SKM-1 (cell line): Measurements from ENCODE around the gene RTN4RL1.

Experiments
- DNase-seq: peaks from one replicate; lab custom pipeline; 2025; ENCODE audit not compliant: unreplicated experiment; lab: John Stamatoyannopoulos, UW

The RTN4RL1 gene

GRCh38 chr17:1949754-1950153 lies 75.4 kb downstream of the RTN4RL1 start:
- DNase-seq = no peak

DNA sequence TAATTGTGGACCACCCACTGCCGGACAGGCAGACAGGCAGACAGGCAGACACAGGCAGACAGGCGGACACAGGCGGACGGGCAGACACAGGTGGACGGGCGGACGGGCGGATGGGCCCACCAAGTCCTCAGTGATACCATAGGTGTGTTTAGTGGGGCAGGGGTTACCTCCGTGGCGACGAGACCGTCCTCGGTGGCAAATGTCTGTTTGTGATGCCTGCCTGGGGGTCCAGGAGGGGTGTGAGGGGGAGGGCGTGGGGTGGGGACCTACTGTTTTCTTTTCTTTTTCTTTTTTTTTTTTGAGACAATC lies 76.7 kb downstream of the RTN4RL1 start:
- DNase-seq = no peak

DNA sequence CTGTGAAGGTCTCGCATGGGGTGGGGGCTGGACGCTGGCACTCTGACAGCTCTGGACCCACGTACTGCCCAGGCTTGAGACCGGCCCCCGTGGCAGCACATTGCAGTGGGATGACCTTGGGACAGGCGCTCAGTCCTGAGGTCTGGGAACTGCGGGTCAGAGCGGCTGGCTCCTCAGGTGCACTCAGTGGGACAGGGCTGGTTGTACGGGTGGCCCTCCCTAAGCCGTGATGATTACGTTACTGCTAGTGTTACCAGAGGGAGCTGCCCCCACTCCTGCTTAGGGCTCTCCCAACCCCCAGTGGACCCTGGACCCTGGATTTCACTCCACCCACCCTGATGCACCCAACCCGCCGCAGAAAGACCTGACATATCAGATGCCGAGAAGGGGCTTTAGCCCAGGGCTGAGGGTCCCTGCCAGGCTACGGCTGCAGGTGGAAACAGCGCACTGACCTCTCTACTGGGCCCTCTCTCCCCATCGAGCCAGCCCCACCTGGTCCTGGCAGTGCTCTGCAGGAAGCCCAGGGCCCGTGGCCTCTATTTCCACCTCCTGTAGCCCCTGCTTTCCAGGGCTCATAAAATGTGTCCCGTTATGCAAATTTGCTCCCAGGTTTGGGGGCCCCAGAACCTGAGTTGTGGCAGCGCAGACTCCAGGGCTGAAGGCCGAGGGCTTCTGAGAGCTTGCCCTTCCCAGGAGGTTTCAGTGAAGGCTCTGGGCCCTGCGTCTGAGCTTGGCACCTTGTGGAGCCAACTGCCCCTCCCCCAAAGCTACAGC lies 77.2 kb downstream of the RTN4RL1 start:
- no peak for DNase-seq

GRCh38 chr17:1947229-1947742 lies 77.8 kb downstream of the RTN4RL1 start:
- DNase-seq = no peak

DNA sequence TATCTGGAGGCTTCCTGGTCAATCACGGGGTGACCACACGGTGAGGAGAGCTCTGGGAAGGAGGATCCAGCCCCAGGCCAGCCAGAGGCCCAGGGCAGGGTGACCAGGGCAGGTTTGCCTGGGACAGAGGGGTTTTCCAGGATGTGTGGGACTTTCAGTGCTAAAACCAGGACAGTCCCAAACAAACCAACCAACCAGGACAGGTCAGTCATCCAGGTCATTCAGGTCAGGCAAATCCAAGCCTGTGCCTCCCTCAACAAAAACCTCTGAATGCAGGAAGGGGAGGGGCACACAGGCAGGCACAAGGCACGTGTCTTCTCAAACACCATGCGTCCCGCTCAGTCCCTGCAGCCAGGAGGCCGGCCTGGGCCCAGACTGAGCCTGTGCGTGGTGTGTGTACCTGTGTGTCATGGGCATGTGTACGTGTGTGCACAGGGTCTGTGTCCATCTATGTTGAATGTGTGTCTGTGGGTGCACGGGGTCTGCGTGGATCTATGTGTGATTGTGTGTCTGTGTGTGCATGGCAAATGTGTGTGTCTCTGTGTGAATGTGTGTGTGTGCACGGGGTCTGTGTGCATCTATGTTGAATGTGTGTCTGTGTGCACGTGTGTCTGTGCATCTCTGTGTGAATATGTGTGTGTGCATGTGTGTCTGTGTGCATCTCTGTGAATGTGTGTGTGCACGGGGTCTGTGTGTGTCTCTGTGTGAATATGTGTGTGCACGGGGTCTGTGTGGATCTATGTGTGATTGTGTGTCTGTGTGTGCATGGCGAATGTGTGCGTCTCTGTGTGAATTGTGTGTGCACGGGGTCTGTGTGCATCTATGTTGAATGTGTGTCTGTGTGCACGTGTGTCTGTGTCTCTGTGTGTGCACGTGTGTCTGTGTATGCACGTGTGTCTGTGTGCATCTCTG lies 78.9 kb downstream of the RTN4RL1 start:
- DNase-seq = no peak

DNA sequence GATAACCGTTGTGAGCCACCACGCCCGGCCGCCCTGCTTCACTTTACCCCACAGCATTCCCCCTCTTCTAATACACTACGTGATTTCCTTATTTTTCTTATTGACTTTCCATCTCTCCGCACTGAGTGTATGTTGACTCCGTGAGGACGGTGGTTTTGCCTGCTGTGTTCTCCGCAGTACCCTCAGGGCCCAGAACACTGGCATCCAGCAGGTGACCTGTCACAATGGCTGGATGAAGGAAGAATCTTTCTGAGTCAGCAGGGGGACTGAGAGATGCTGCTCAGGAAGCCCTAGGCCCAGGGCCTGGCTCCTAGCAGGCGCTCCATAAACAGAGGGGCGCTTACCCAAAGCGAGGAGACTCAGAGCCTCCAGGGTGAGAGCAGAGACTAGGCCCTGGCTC lies 79.5 kb downstream of the RTN4RL1 start:
- DNase-seq = no peak

DNA sequence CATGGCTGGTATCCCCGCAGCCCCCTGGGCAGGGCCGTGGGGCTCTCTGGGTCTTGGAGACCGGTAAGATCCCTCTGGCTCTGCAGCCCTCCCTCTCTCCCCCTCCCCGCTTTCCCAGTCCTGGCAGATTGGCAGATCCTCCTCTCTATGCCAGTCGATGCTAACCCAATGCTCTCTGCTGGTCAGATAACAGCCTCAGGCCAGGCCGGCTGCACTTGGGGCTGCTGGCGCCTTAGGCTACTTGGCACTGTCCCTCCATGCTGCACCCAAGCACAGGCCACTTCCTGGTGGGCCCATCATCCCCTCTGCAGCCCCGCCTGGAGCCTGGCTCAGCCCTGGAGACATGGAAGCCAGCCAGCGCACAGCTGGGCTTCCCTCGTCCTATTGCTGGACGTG lies 81.7 kb downstream of the RTN4RL1 start:
- DNase-seq = no peak

- DNase-seq = no peak
Observed at GRCh38 chr17:1942666-1943435, 82.3 kb downstream of the RTN4RL1 start.

GRCh38 chr17:1942066-1942365 lies 83.1 kb downstream of the RTN4RL1 start:
- no peak for DNase-seq

DNA sequence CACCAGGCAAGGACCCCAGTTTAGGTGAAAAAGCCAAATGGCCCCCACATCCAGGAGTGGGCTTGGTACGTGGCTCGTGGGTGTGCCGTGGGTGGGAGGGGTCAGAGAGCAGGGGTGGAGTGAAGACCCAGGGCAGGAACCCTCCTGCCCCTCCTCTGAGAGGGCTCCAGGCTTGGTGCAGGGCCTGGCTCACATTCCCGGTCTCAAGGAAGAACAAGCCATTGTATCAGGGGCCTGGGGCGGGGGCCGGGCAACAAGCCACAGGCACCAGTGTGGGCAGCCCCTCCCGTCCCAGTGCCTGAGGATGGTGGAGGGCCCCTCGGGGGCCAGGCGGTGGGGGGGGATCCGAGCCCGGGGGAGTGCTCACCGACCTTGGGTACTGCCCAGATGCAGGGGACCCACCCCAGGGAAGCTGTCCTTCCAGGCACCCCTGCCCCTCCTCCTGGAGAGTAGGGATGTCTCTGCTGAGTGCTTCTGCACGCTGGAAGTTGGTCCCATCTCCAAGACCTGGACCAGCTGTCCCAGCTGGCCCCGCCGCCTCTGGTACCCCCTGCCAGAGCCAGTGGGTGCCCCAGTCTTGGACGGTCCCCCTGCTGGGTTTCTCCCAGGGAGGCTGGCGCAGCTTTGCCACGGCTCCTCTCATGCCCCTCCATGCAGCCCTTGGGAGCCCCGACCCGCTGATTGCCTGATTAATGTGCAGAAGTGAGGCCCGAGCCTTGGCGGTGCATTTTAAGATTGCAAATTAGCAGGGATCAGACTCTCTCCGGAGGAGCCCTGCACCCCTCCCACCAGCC lies 83.7 kb downstream of the RTN4RL1 start:
- DNase-seq = no peak

GRCh38 chr17:1940810-1941185 lies 84.3 kb downstream of the RTN4RL1 start:
- DNase-seq = no peak

DNA sequence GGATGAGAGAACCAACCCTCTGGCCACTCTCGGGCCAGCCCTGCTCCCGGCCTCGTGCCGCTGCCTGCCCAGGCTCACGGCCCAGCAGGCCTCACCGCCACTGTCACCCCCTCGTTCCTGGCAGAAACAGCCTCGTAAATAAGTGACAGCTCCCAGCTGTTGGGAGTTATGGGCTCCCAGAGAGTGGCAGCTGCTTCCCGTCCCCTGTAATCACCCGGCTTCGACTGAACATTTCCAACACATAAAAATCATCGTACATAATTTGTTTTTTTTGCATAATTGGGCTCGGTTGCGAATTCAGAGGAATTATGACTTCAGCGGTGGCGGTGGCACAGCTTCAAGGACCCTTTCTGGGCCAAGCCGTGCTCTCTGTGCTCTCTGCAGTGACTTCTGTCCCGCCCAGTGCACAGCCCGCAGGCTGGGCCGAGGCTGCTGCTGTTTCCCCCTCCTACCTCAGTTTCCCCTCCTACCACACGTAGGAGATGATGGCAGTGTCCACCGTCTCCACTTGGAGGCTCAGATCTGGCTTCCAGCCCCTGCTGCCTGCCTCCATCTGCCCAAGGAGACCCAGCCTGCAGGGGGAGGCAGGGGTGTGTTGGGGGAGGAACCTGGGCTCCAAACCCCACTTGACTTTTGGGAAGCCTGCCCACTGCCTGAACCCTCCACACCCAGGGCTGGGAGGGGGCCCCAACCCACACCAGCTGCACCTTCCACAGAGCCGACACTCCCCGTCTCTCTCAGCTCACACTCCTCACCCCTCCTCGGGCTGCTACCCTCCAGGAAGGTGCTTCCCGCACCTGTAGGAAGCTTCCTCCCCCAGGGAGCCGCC lies 84.9 kb downstream of the RTN4RL1 start:
- DNase-seq = no peak

DNA sequence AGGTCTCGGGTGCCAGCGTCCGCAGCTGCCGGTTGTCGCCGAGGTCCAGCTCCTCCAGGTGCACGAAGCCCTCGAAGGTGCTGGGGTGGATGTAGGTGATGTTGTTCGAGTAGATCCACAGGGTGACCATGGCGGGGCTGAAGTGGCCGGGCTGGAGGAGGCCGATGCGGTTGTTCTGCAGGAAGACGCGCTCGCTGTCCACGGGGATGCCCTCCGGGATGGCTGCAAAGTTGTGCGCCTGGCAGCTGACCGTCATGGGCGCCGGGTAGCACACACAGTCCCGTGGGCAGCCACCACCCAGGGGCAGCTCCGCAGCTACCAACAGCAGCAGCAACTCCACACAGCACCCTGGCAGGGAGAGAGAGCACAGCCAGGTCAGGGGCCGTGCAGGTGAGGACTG lies 87.7 kb downstream of the RTN4RL1 start:
- no peak for DNase-seq

DNA sequence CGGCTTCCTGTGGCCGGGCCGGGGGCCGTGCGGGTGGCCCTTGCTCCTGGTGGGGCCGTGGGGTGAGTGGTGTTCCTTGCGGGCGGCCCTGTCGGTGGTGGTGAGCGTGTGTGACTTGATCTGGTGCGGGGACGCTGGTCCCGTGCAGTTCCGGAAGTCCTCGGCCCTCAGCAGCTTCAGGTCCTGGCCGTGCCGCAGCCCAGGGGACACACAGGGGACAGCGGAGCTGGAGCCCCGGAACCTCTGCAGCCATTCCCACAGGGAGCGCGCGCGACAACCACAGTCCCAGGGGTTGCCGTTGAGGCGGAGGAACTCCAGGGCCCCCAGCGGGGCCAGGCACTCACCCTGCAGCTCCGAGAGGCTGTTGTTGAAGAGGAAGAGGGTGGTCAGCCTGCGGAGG lies 88.4 kb downstream of the RTN4RL1 start:
- no peak for DNase-seq

- DNase-seq = no peak
Observed at GRCh38 chr17:1934901-1935300, 90.2 kb downstream of the RTN4RL1 start.

DNA sequence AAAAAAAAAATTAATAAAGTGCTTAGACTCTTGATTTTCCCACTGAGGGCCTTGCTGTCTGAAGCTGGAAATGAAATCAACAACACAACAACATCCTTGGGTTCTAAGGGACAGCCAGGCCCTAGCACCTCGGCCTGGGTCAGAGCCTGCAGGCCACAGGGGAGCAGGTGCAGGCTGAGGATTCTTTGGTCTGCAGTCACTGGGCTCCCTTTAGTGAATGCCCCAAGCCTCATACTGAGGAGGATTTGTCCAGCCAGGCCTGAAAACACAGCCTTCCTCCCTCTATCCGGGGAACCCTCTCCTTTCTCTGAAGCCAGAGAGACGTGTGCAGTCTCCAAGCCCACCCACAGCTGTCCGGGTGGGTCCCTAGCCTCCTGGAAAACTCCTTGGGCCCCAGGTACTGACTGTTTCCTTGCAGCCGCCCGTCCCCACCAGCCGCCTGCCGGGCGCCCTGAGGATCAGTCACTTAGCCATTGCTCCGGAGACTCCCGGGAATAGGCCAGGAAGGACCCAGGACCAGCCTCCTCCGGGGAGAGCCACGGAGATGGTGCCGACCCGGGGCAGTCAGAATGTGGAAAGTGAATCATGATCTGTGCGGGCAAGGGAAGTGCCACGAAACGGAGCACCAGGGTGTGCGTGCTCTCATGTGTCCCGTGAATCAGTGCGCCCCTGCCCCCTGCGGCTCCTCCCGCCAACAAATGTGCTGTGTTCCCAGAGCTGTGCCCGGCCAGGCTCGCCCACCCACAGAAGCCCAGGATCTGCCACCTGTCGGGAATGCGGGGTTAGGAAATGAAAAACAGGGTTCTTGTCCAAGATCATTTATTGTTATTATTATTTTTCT lies 91.0 kb downstream of the RTN4RL1 start:
- no peak for DNase-seq

GRCh38 chr17:1931844-1932579 lies 93.1 kb downstream of the RTN4RL1 start:
- no peak for DNase-seq

GRCh38 chr17:1930337-1930645 lies 94.8 kb downstream of the RTN4RL1 start:
- no peak for DNase-seq

DNA sequence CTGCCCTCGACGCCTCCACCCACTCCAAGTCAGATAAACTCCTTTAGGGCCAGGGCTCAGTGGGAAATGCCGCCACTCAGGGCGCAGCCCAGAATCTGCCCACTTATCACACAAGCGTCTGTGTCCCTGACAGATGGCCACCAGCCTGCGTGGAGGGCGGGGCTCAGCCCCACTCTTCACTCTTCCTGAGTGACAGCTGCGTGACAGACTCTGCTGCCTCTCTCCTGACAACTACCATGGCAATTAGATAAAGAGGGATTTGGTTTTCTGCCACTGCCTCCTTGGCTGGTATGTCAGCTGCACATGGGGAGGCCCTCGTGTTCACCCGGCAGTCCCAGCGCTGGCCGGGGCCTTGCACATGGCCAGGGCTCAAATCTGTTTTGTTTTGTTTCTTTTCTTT lies 96.2 kb downstream of the RTN4RL1 start:
- no peak for DNase-seq
